PC-3 (cell line): ENCODE measurements around the gene WNT7B.

Experiments used
- CTCF ChIP-seq: fragments of 300-600 bp; sonication (generic); conservative IDR thresholded peaks from 2 replicates; pipeline ENCODE4 v1.5.1; 2017; ENCODE audit warnings: antibody characterized with exemption, low read depth, mild to moderate bottlenecking, low read length
- EZH2 ChIP-seq: fragments of 300-600 bp; sonication (generic); IDR thresholded peaks from one replicate; pipeline ENCODE4 v1.6.1; 2017; ENCODE audit warnings: antibody characterized with exemption, mild to moderate bottlenecking, low read length; ENCODE audit not compliant: unreplicated experiment
- EZH2phosphoT487 ChIP-seq: fragments of 300-600 bp; sonication (generic); IDR thresholded peaks from 2 replicates; pipeline ENCODE4 v1.6.1; 2018; ENCODE audit warnings: mild to moderate bottlenecking, antibody characterized with exemption, low read length, borderline replicate concordance

GRCh38 chr22:45929649-45930048 is 47.3 kb downstream of the WNT7B start:
- TF ChIP-seq CTCF (no peak), EZH2phosphoT487 (no peak), EZH2 (no peak)
